Urinary bladder (tissue), 4 donors: ENCODE results near the gene IVNS1ABP. TPM values are rescaled to one million over a fixed set of nuclear protein-coding genes. Genes with fewer than 3 reads are reported as not detected.

Experiments
- DNase-seq: peaks from one replicate; pipeline ENCODE4 v3.0.0-alpha.2; 2015; ENCODE audit errors: extremely low spot score
- H3K27ac ChIP-seq: one replicate; pipeline ENCODE4 v1.5.1; 2013; ENCODE audit warnings: low read depth, mild to moderate bottlenecking, moderate library complexity
- H3K36me3 ChIP-seq: one replicate; pipeline ENCODE4 v1.6.1; 2013; ENCODE audit warnings: mild to moderate bottlenecking, moderate library complexity; ENCODE audit not compliant: insufficient read depth
- H3K4me1 ChIP-seq: one replicate; pipeline ENCODE4 v1.6.1; 2013; ENCODE audit warnings: mild to moderate bottlenecking, moderate library complexity; ENCODE audit not compliant: insufficient read depth
- H3K4me3 ChIP-seq: one replicate; pipeline ENCODE4 v1.5.1; 2013; ENCODE audit warnings: low read depth, low read length
- WGBS: extraction: QIAGEN DNeasy Blood & Tissue Kit; methylation state at CpG from one replicate; pipeline ENCODE4 v1.1.7; 2013; 5-methylcytosine and 5-hydroxymethylcytosine counted together
- polyA plus RNA-seq: library from polyadenylated mRNA; stranded (reverse); fragments of 200-250 nt; gene quantifications from one replicate; pipeline ENCODE4 v1.2.3, GENCODE V29; 2013
- total RNA-seq: library from RNA; depleted of rRNA; stranded (reverse); fragments of >200 nt; gene quantifications from one replicate; pipeline ENCODE4 v1.2.3, GENCODE V29; 2014
- donor health status: healthy with polysubstance abuse.
- donor health status: healthy.

Gene IVNS1ABP
- total and polyA plus RNA-seq, 2 donors = 29.3 to 121 TPM

GRCh38 chr1:185297982-185298381, 19.1 kb downstream of the IVNS1ABP start:
- WGBS = 81% methylated on average over 2 of the region's 2 CpGs
- Histone ChIP-seq H3K4me1 (no peaks in the 10 kb centered on the region), H3K36me3 (peaks cover 15% of the 10 kb centered on the region), H3K4me3 (no peak overlapping the region), H3K27ac (no peak overlapping the region)
- no peak for DNase-seq

GRCh38 chr1:185295091-185295490, 22.0 kb downstream of the IVNS1ABP start:
- no peak for DNase-seq
- Histone ChIP-seq H3K4me1 (no peaks in the 10 kb centered on the region), H3K27ac (no peak overlapping the region), H3K36me3 (peaks cover 9% of the 10 kb centered on the region), H3K4me3 (no peak overlapping the region)

GRCh38 chr1:185293967-185294542, 23.0 kb downstream of the IVNS1ABP start:
- no peaks in the 10 kb centered on the region for H3K4me1 ChIP-seq
- 98% methylated on average over 1 of the region's 1 CpG for WGBS
- peaks cover 7% of the 10 kb centered on the region for H3K36me3 ChIP-seq
- H3K4me3 ChIP-seq = no peak overlapping the region
- no peak overlapping the region for H3K27ac ChIP-seq
- no peak for DNase-seq

GRCh38 chr1:185292237-185292636, 24.8 kb downstream of the IVNS1ABP start:
- Histone ChIP-seq H3K27ac (no peak overlapping the region), H3K36me3 (peaks cover 3% of the 10 kb centered on the region), H3K4me3 (no peak overlapping the region), H3K4me1 (no peaks in the 10 kb centered on the region)
- DNase-seq = no peak
- WGBS = 68% methylated on average over 5 of the region's 5 CpGs

GRCh38 chr1:185291652-185292051, 25.4 kb downstream of the IVNS1ABP start:
- Histone ChIP-seq H3K4me1 (no peaks in the 10 kb centered on the region), H3K36me3 (peaks cover 3% of the 10 kb centered on the region), H3K4me3 (no peak overlapping the region), H3K27ac (no peak overlapping the region)
- no peak for DNase-seq
- WGBS = 82% methylated on average over 1 of the region's 1 CpG

GRCh38 chr1:185291159-185291558, 25.9 kb downstream of the IVNS1ABP start:
- no peaks in the 10 kb centered on the region for H3K4me1 ChIP-seq
- H3K36me3 ChIP-seq = peaks cover 3% of the 10 kb centered on the region
- H3K4me3 ChIP-seq = no peak overlapping the region
- WGBS = 89% methylated on average over 1 of the region's 1 CpG
- no peak overlapping the region for H3K27ac ChIP-seq
- DNase-seq = no peak

GRCh38 chr1:185289880-185290279, 27.2 kb downstream of the IVNS1ABP start:
- no peak overlapping the region for H3K4me3 ChIP-seq
- H3K4me1 ChIP-seq = no peaks in the 10 kb centered on the region
- DNase-seq = no peak
- no peak overlapping the region for H3K27ac ChIP-seq
- H3K36me3 ChIP-seq = peaks cover 1% of the 10 kb centered on the region

- Histone ChIP-seq H3K4me1 (no peaks in the 10 kb centered on the region), H3K4me3 (no peak overlapping the region), H3K27ac (no peak overlapping the region), H3K36me3 (no peaks in the 10 kb centered on the region)
- 96% methylated on average over 3 of the region's 3 CpGs for WGBS
- no peak for DNase-seq
These were observed 28.6 kb downstream of the IVNS1ABP start for GRCh38 chr1:185288435-185288834.

GRCh38 chr1:185287451-185287850, 29.6 kb downstream of the IVNS1ABP start:
- WGBS = 91% methylated on average over 2 of the region's 2 CpGs
- Histone ChIP-seq H3K4me3 (no peak overlapping the region), H3K4me1 (no peaks in the 10 kb centered on the region), H3K27ac (no peak overlapping the region), H3K36me3 (no peaks in the 10 kb centered on the region)
- no peak for DNase-seq

GRCh38 chr1:185284533-185285276, 32.3 kb downstream of the IVNS1ABP start:
- Histone ChIP-seq H3K4me1 (no peaks in the 10 kb centered on the region), H3K4me3 (no peak overlapping the region), H3K27ac (no peak overlapping the region), H3K36me3 (no peaks in the 10 kb centered on the region)
- no peak for DNase-seq
- WGBS = 49% methylated on average over 2 of the region's 2 CpGs

- WGBS = 46% methylated on average over 2 of the region's 2 CpGs
- Histone ChIP-seq H3K4me1 (no peaks in the 10 kb centered on the region), H3K27ac (no peak overlapping the region), H3K4me3 (no peak overlapping the region), H3K36me3 (no peaks in the 10 kb centered on the region)
- no peak for DNase-seq
These were observed 32.9 kb downstream of the IVNS1ABP start for GRCh38 chr1:185284116-185284515.

- no peak overlapping the region for H3K27ac ChIP-seq
- DNase-seq = no peak
- 80% methylated on average over 3 of the region's 3 CpGs for WGBS
These were observed 35.8 kb downstream of the IVNS1ABP start for GRCh38 chr1:185281245-185281644.

GRCh38 chr1:185280589-185280988, 36.5 kb downstream of the IVNS1ABP start:
- 100% methylated on average over 2 of the region's 2 CpGs for WGBS
- DNase-seq = no peak
- no peaks in the 10 kb centered on the region for H3K4me1 ChIP-seq

More at GRCh38 chr1:185281245-185281644, 35.8 kb downstream of the IVNS1ABP start:
- Histone ChIP-seq H3K36me3 (no peaks in the 10 kb centered on the region), H3K4me3 (no peak overlapping the region), H3K4me1 (no peaks in the 10 kb centered on the region)

GRCh38 chr1:185279571-185279970, 37.5 kb downstream of the IVNS1ABP start:
- no peak overlapping the region for H3K4me3 ChIP-seq
- H3K36me3 ChIP-seq = no peaks in the 10 kb centered on the region
- H3K4me1 ChIP-seq = no peaks in the 10 kb centered on the region
- no peak overlapping the region for H3K27ac ChIP-seq
- DNase-seq = no peak

More at GRCh38 chr1:185280589-185280988, 36.5 kb downstream of the IVNS1ABP start:
- H3K27ac ChIP-seq = no peak overlapping the region
- no peaks in the 10 kb centered on the region for H3K36me3 ChIP-seq
- H3K4me3 ChIP-seq = no peak overlapping the region
